Activated CD8-positive, alpha-beta T cell treated with anti-CD3 and anti-CD28 coated beads, Interleukin-2, amount 10 ng/mL, durations not matched to agents 7 days and 5 days (primary cell): ENCODE data around the gene KSR1. TPM values are rescaled to one million over a fixed set of nuclear protein-coding genes. Genes with fewer than 3 reads are reported as not detected.
A peak's percentile ranks its signal among the peaks of the same experiment; 100 is the strongest.

Source experiments
- ATAC-seq: fragments of 150-1000 bp; cut with Tn5 transposase; one replicate; pipeline ENCODE4 v1.10.0; 2021; ENCODE audit warnings: moderate library complexity
- CTCF ChIA-PET: fragments of 350-600 bp; sonication (Branson Sonifier 250); formaldehyde crosslinking; loops from one replicate; lab custom pipeline; 2021; ENCODE audit warnings: antibody characterized with exemption; lab: Charles Lee
- POLR2A ChIA-PET: fragments of 350-600 bp; sonication (Branson Sonifier 250); formaldehyde crosslinking; loops from one replicate; lab custom pipeline; 2021; ENCODE audit warnings: antibody characterized with exemption; lab: Charles Lee
- DNase-seq: peaks from one replicate; pipeline ENCODE4 v3.0.0-alpha.2; 2020
- H3K27ac Mint-ChIP-seq: one replicate; pipeline ENCODE4 v1.8.0; 2021; ENCODE audit warnings: mild to moderate bottlenecking, mixed read lengths
- H3K27me3 Mint-ChIP-seq: one replicate; pipeline ENCODE4 v1.8.0; 2021; ENCODE audit warnings: low read depth, mixed read lengths
- H3K36me3 Mint-ChIP-seq: one replicate; pipeline ENCODE4 v1.8.0; 2021; ENCODE audit warnings: low read depth, mixed read lengths
- H3K4me1 Mint-ChIP-seq: one replicate; pipeline ENCODE4 v1.8.0; 2021; ENCODE audit warnings: low read depth, mixed read lengths
- H3K4me3 Mint-ChIP-seq: one replicate; pipeline ENCODE4 v1.8.0; 2021; ENCODE audit warnings: mild to moderate bottlenecking, mixed read lengths
- H3K9me3 Mint-ChIP-seq: one replicate; pipeline ENCODE4 v1.8.0; 2022; ENCODE audit warnings: mixed read lengths; ENCODE audit not compliant: insufficient read depth
- total RNA-seq, 2 experiments: library from RNA; stranded (reverse); gene quantifications; one replicate each; pipeline ENCODE4 v1.2.3, GENCODE V29; 2021

KSR1 gene
- total RNA-seq, 2 experiments from 2014 or later = 45.3 to 45.8 TPM

DNA sequence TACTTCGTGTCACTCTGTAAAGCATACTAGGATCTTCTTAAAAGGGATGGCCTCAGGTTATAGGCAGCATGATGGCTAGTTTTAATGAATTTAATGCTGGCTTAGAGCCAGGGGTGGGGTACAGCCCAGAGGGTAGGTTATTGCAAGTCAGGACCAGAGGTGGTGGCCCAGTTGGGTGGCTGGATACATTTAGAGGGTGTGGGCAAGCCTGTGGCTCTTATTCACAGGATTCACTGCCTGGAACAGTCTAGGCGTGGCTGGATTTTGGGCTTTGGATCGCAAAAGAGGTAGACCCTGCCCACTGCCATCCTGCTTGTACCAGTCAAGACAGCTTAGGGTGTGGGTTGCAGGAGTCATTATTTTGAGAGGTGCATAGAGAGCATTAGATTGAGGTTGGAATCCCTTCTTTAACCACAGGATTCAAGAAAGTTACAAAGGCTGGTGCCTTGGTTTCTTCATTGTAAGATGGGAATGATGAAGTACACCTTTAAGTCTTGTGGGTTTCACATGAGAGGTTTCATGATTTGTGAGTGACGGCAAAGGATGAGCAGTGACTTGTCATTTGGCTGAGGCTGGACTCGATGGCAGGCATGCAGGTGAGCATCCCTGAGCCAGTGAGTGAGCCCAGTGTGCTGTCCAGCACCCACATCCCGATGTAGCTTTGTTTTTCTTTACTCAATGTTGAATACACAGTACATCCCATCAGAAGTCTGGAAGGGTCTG is 85.2 kb downstream of the KSR1 start:
- DNase-seq (no peak), ATAC-seq (no peak)
- Mint-ChIP-seq H3K27me3 (no peaks in the 10 kb centered on the region), H3K9me3 (no peaks in the 10 kb centered on the region), H3K4me1 (peaks cover 83% of the 10 kb centered on the region), H3K4me3 (no peak overlapping the region), H3K36me3 (peaks cover 3% of the 10 kb centered on the region), H3K27ac (peak overlapping the region; percentile 2)
- ChIA-PET POLR2A (no interaction called here), CTCF (no interaction called here)

DNA sequence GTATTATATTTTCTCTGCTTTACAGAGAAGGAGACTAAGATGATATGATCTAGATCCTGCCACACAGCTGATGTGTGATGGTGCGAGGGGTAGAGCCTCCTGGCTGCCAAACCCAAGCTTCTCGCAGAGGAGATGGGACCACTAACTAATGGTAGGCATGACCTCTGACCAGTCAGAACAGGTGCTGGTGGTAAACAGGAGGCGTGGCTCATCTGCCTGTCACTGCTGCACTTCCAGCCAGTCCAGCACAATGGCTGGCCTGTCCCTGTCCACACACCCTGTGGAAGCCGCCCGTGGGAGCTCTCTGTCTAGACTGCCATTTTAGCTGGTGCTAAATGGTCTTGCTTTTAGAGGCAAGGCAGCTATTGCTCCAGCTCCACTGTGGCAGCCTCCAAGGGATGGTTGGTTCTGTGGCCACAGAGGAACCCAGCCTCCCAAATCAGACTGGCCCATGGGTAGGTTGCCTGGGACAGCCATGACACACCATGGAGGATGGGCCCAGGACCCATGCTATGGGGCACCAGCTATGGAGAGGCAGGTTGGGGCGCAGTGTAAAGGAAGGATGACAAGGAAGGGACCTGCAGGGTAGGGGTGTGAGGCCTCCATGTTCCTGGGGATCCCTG is 86.7 kb downstream of the KSR1 start:
- no peaks in the 10 kb centered on the region for H3K9me3 Mint-ChIP-seq
- H3K4me3 Mint-ChIP-seq = no peak overlapping the region
- ChIA-PET CTCF (interaction anchor here (0.7 to 1.6 kb wide), 4 partner anchors 9 to 198 kb away, joined by 3 to 4 read pairs (median 3); no protein-coding TSS in a partner anchor), POLR2A (no interaction called here)
- DNase-seq = no peak
- no peaks in the 10 kb centered on the region for H3K36me3 Mint-ChIP-seq
- no peaks in the 10 kb centered on the region for H3K27me3 Mint-ChIP-seq
- ATAC-seq = no peak
- H3K4me1 Mint-ChIP-seq = peaks cover 82% of the 10 kb centered on the region
- H3K27ac Mint-ChIP-seq = no peak overlapping the region

DNA sequence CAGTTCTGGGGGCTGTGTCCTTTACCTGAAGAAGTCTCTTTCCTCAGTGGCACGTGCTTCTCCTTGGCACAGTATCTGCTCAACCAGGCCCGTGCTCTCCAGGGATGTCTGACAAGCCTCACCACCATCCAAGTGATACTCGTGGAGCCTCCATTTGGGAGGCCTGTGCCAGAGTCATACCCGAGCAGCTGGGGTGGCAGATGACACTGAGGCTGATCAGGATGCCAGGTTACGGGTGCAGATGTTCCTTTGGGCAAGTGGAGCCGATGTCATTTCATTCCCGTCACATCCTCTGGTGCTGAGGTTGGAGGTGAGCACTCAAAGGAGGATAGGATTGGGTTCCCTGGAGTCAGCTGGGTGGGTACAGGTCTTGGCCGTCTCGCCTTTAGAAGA is 87.2 kb downstream of the KSR1 start:
- H3K4me1 Mint-ChIP-seq = peaks cover 80% of the 10 kb centered on the region
- H3K27ac Mint-ChIP-seq = peak overlapping the region; percentile 82
- H3K27me3 Mint-ChIP-seq = no peaks in the 10 kb centered on the region
- H3K9me3 Mint-ChIP-seq = no peaks in the 10 kb centered on the region
- no peak for DNase-seq
- H3K36me3 Mint-ChIP-seq = no peaks in the 10 kb centered on the region
- CTCF ChIA-PET = interaction anchor here (1.1 to 1.6 kb wide), 4 partner anchors 36 to 77 kb away, joined by 3 to 4 read pairs (median 4); no protein-coding TSS in a partner anchor
- H3K4me3 Mint-ChIP-seq = no peak overlapping the region
- POLR2A ChIA-PET = no interaction called here
- no peak for ATAC-seq

DNA sequence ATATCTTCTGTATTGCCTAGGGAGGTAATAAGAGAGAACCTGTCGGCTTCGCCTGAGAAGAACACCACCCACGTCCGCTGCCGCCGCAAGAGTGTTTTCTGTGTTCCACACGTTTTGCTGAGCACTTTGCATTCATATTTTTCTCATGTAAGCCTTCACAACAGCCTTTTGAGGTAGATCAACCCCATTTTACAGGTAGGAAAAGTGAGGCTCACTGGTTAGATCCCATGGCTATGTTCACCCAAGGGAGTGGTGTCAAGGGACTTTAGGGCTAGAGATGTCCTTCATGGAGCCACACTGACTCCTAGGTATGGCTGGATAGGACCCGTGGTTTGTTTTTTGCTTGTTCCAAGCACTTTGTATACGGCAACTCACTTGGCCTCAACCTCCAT is 87.7 kb downstream of the KSR1 start:
- no peak for ATAC-seq
- DNase-seq = no peak
- Mint-ChIP-seq H3K4me1 (peaks cover 80% of the 10 kb centered on the region), H3K9me3 (no peaks in the 10 kb centered on the region), H3K27ac (peak overlapping the region; percentile 82), H3K27me3 (no peaks in the 10 kb centered on the region), H3K4me3 (peak overlapping the region; percentile 60), H3K36me3 (no peaks in the 10 kb centered on the region)
- POLR2A ChIA-PET = interaction anchor here (0.6 to 1.6 kb wide), 8 partner anchors 11 to 211 kb away, joined by 3 to 8 read pairs (median 5); partner anchors contain the start of gene KSR1
- CTCF ChIA-PET = interaction anchor here (0.7 to 4.0 kb wide), 15 partner anchors 10 to 106 kb away, joined by 3 to 25 read pairs (median 4); partner anchors contain the start of gene KSR1

DNA sequence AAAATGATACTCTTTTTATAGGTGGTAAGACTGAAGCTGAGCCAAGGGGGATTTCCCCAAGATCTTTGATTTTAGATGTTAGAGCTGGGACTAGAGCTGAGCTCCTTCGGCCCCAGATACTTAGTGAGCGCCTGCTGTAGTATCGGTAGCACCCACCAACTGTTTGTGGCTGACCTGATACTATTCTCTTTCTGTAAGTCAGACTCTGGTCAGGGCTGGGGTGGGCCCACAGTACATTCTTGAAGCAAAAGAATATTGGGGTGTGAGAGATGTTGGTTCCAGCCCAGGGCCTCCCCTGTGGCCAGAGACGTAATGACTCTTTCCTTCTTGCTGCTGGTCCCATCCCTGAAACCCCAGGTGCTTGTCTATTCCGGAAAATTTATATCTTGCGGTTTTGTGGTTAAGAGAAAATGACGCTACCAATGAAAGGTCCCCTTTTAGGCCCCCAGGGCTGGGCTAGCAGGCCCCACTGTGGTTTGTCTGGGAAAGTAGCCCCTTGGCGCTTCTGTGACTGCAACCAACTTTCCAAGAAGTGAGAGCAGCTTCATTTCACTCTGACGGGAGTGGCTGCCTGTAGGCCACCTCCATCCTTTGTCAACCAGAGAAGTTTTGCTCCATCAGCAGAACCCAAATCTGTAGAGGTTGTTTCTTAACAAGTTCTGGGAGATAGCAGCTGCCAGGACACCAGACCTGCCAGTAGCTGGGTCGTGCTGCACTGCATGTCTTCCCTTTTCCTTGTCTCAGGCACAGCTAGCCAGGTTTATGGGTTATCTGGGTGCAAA is 88.3 kb downstream of the KSR1 start:
- peaks cover 79% of the 10 kb centered on the region for H3K4me1 Mint-ChIP-seq
- H3K4me3 Mint-ChIP-seq = peak overlapping the region; percentile 60
- POLR2A ChIA-PET = interaction anchor here (0.6 to 1.6 kb wide), 10 partner anchors 12 to 211 kb away, joined by 3 to 8 read pairs (median 4); partner anchors contain the start of gene KSR1
- H3K27ac Mint-ChIP-seq = peak overlapping the region; percentile 82
- no peaks in the 10 kb centered on the region for H3K36me3 Mint-ChIP-seq
- CTCF ChIA-PET = interaction anchor here (0.7 to 4.0 kb wide), 18 partner anchors 11 to 164 kb away, joined by 3 to 25 read pairs (median 4); partner anchors contain the start of gene KSR1
- H3K27me3 Mint-ChIP-seq = no peaks in the 10 kb centered on the region
- H3K9me3 Mint-ChIP-seq = no peaks in the 10 kb centered on the region
- DNase-seq = peak; percentile 78
- peak; percentile 80 for ATAC-seq

DNA sequence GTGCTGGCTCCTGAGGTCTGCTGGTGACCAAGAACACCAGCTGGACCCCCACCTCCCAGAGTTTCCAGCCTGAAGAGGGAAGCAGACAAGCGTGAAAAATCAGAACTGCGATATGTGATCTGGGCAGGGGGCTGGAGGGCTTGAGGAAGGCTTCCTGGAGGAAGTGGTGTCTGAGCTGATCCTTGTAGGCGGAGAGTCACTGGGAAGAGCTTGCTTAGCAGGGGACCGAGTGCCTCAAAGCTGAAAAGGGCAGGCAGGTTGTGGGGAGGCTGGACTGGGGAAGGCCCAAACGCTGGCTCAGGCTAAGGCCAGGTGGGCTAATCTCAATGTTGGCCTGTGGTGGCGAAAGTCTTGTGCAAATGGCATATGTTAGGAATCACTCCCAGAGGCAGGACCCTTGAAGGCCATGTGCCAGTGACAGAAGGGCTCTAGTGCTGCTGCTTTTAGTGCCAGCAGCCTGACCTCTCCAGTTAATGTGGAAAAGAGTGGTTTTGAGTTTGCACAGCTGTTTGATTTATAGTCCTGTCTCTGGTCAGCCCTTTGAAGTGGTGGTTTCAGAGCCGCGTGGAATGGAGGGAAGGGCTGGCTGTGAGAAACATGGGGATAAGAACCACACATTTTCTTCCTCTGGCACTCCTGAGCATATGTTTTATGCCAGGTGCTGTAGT is 89.4 kb downstream of the KSR1 start:
- CTCF ChIA-PET = interaction anchor here (0.7 to 4.0 kb wide), 14 partner anchors 15 to 191 kb away, joined by 3 to 25 read pairs (median 5); partner anchors contain the start of gene KSR1
- POLR2A ChIA-PET = interaction anchor here (1.0 to 1.6 kb wide), 6 partner anchors 19 to 79 kb away, joined by 3 to 7 read pairs (median 4); no protein-coding TSS in a partner anchor
- peaks cover 73% of the 10 kb centered on the region for H3K4me1 Mint-ChIP-seq
- H3K4me3 Mint-ChIP-seq = peak overlapping the region; percentile 60
- DNase-seq = no peak
- H3K27me3 Mint-ChIP-seq = no peaks in the 10 kb centered on the region
- no peaks in the 10 kb centered on the region for H3K36me3 Mint-ChIP-seq
- H3K27ac Mint-ChIP-seq = peak overlapping the region; percentile 82
- no peaks in the 10 kb centered on the region for H3K9me3 Mint-ChIP-seq
- ATAC-seq = no peak

DNA sequence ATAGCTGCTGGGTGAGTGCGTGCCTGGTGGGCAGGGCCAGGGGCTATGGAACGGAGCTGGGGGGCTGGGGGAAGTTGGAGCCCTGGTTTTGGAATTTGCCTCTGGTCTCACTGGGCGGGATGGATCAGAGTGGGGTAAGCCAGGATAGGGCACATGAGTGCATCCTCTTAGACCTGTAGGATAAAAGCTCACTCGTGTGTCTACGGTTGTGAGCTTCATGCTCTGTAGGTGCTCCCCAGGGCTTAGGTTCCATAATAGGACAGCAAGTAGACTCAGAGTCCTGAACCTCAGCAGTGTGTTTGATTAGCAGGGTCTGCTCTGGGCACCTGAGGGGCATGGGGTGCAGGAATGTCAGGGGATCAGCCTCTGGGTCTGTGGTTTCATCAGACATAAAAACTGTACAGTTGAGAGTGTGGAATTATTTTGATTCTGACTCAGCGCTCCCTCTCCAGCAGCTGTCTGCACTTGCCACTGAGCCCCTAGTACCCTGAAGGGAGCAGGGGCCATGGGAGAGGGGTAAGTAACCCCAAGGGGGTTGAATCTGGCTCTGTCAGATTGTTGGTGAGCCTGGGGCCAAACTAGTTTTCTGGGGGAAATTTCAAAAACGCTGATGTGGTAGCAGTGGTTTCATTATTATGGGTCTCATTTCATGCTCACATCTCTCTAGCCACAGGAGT is 90.5 kb downstream of the KSR1 start:
- H3K36me3 Mint-ChIP-seq = peaks cover 9% of the 10 kb centered on the region
- no peak for DNase-seq
- peak overlapping the region; percentile 72 for H3K27ac Mint-ChIP-seq
- H3K27me3 Mint-ChIP-seq = no peaks in the 10 kb centered on the region
- H3K9me3 Mint-ChIP-seq = no peaks in the 10 kb centered on the region
- H3K4me3 Mint-ChIP-seq = peak overlapping the region; percentile 45
- ChIA-PET CTCF (interaction anchor here (0.6 to 4.0 kb wide), 12 partner anchors 17 to 192 kb away, joined by 3 to 25 read pairs (median 3); no protein-coding TSS in a partner anchor), POLR2A (interaction anchor here (0.8 to 1.6 kb wide), 3 partner anchors 21 to 252 kb away, joined by 3 read pairs; partner anchors contain the start of gene WSB1)
- ATAC-seq = no peak
- H3K4me1 Mint-ChIP-seq = peaks cover 70% of the 10 kb centered on the region

DNA sequence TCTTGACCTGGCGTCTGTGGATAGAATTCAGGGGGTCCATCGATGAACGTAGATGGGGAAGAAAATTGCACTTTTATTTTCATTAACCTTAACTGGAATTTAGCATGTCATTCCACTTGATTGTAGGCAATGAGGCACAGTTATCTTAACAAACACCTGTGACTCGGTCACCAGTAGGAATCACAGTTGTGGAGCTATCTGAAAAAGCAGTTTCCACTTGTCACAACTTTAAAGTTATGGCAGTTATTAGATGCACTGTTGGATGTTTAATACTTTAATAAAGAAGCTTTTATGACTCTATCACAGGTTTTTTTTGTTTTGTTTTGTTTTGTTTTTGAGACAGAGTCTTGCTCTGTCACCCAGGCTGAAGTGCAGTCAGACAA is 91.0 kb downstream of the KSR1 start:
- H3K4me3 Mint-ChIP-seq = peak overlapping the region; percentile 45
- ChIA-PET CTCF (interaction anchor here (0.6 to 4.0 kb wide), 10 partner anchors 17 to 193 kb away, joined by 3 to 25 read pairs (median 3); no protein-coding TSS in a partner anchor), POLR2A (interaction anchor here (0.5 to 0.8 kb wide), 2 partner anchors 158 to 253 kb away, joined by 3 read pairs; partner anchors contain the start of gene WSB1)
- ATAC-seq = no peak
- H3K27ac Mint-ChIP-seq = peak overlapping the region; percentile 72
- no peak for DNase-seq
- H3K36me3 Mint-ChIP-seq = peaks cover 12% of the 10 kb centered on the region
- no peaks in the 10 kb centered on the region for H3K27me3 Mint-ChIP-seq
- peaks cover 69% of the 10 kb centered on the region for H3K4me1 Mint-ChIP-seq
- H3K9me3 Mint-ChIP-seq = no peaks in the 10 kb centered on the region

DNA sequence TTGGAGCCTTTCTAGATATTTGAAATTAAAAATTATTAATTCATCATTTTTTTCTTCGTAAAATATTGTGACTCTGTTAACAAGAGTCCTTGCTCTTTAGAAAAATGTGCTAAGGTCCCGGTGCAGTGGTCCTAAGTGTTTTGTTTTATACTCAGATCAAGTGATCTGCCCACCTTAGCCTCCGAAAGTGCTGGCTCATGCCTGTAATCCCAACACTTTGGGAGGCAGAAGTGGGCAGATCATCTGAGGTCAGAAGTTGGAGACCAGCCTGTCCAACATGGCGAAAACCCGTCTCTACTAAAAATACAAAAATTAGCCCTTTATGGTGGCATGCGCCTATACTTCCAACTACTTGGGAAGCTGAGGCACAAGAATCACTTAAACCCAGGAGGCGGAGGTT is 92.1 kb downstream of the KSR1 start:
- ChIA-PET CTCF (no interaction called here), POLR2A (no interaction called here)

DNA sequence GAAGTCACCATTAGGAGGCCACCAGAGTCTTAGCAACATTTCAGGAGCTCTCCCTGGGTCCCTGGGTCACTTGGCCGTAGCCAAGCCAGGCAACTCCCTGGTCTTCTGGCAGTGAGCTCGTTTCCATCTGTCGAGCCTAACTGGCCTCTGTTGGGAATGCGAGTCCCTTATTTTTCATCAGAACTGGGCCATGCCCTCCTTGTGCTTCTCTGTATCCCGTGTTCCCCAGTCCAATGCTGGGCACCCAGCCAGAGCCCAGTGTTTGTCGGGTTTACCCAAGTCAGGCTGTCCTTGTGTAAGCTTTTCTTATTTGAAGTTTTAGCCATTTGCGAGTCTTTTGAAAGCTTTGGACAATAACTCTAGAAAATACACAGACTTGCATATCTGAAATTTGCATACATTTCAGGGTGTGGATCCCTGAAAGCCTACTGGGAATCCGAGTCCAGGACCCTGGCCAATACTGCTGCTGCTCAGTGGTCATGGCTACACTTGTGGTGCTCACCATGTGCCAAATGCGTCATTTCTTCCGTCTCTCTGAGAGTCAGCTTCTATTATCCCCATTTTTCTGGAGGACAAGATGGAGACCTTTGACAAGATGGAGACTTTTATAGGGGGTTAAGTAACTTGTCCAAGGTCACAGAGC is 93.1 kb downstream of the KSR1 start:
- Mint-ChIP-seq H3K27ac (no peak overlapping the region), H3K27me3 (no peaks in the 10 kb centered on the region), H3K4me3 (no peak overlapping the region), H3K4me1 (peaks cover 51% of the 10 kb centered on the region), H3K36me3 (peaks cover 19% of the 10 kb centered on the region), H3K9me3 (no peaks in the 10 kb centered on the region)
- no peak for ATAC-seq
- CTCF ChIA-PET = interaction anchor here (0.9 kb wide), 1 partner anchor 60 kb away, joined by 3 read pairs; no protein-coding TSS in a partner anchor
- POLR2A ChIA-PET = no interaction called here
- no peak for DNase-seq

More for the DNA sequence above, 92.1 kb downstream of the KSR1 start:
- Mint-ChIP-seq H3K36me3 (peaks cover 14% of the 10 kb centered on the region), H3K4me3 (no peak overlapping the region), H3K9me3 (no peaks in the 10 kb centered on the region), H3K4me1 (peaks cover 61% of the 10 kb centered on the region), H3K27ac (no peak overlapping the region), H3K27me3 (no peaks in the 10 kb centered on the region)
- DNase-seq (no peak), ATAC-seq (no peak)
